ENCODE data around the gene KRTAP1-3.

KRTAP1-3 gene

DNA sequence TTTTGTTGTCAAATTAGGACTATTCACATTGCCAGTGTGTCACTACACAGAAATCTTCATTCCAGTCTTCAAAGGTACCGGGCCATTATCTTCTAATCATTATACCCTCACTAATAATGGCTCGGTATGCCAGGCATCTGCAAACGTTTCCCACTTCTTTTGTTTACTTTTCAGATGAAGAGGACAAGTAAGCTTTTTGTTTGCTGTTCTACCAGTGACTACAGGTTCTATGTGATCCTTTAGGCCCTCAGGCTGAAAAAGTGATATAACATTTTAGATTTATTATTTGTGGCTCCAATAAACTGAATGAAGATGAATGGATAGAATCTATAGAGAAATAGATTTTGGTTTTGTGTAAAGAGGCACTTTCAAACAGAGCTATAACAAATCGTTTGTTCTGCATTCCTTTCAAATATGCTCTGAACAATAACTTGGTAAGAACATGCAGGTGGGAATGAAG is 25.3 kb downstream of the KRTAP1-3 start:
- peak; percentile 54 for DNase-seq

- DNase-seq: peak; percentile 51
These were observed 25.9 kb downstream of the KRTAP1-3 start, which contains the start of gene KRTAP3-1 for GRCh38 chr17:41008811-41009210. Gene KRTAP3-1, minus strand, starts transcription at chr17:41009128. Its CDS starts 54 bp downstream, at chr17:41009074.

GRCh38 chr17:41004397-41004796 is 30.3 kb downstream of the KRTAP1-3 start:
- peak; percentile 40 for DNase-seq

- DNase-seq: no peak
These were observed 30.7 kb downstream of the KRTAP1-3 start for GRCh38 chr17:41003926-41004325.

DNA sequence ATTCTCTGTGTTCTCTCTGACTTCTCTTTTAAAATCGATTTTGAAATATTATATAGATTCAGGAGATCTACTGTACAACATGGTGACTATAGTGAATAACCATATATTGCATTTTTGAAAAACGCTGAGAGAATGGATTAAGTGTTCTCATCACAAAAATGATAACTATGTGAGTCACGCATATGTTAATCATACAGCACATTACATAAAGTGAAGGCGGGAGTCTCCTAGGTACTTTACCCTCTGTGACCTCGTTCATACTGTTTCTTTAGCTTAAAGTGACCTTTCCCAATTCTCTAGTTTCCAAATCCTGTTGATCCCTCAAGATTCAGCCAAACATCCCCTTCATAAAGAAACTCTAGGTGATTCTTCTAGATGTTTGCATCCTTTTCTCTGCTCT is 31.9 kb downstream of the KRTAP1-3 start:
- DNase-seq: no peak

DNA sequence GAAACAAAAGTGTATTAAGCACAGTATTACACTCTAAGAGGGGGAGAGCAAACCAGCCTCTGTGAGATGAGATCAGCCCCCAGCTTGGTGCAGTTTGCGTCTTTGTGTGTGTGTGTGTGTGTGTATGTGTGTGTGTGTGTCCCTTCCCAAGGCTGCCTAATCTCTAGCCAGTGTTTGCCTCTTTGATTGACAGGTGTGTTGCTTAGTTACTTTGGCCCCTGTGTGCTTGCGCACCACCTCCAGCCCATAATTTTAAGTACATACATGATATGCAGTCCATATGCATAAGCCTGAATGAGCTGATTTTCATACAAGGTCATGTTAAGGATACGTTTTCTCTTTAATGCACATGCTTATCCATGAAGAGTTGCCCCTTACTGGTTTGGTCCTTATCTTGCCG is 32.9 kb downstream of the KRTAP1-3 start:
- DNase-seq: no peak

- peak; percentile 35 for DNase-seq
These were observed 35.1 kb downstream of the KRTAP1-3 start, which contains the start of gene KRTAP3-2 for GRCh38 chr17:40999563-40999962. Gene KRTAP3-2, minus strand, starts transcription at chr17:40999906. Its CDS starts 53 bp downstream, at chr17:40999853.

- DNase-seq: peak; percentile 14
These were observed 37.3 kb downstream of the KRTAP1-3 start for GRCh38 chr17:40997361-40997760.

GRCh38 chr17:40996829-40997228 is 37.8 kb downstream of the KRTAP1-3 start:
- no peak for DNase-seq

DNA sequence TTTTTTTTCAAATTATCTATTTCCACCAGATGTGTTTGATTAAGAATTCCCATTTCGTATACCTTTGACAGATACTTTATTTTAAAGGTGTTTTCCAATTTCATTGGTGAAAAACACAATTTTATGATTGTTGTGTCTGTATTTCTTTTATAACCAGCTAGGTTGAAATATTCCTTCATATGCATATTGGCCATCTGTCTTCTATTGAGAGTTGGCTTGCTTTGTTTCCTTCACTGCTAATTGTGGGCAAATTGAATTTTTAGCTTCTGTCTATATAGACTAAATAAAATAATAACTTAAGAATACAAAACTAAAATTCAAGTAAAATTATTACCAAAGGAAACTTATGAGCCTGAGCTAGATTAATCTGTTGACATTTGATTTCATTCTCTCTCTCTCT is 39.6 kb downstream of the KRTAP1-3 start:
- no peak for DNase-seq

DNA sequence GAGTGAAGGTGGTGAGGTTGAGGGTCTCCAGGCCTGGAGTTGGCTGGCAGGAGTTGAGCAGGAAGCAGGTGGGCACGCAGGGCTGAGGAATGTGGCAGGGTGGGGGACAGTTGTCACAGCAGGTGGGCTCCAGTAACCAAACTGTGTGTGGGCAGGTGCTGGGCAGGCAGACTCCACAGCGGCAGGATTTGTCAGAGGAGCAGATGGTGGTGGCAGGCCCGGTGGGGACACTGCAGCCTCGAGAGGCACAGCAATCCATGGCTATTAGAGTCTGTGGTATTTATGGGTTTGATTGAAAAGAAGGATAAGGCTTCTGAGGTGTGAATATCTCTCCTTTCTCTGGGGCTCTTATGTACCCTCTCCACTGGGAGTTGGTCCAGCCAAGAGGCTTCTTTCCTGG is 40.8 kb downstream of the KRTAP1-3 start, which contains the start of gene KRTAP3-3:
Gene KRTAP3-3, minus strand, starts transcription at position 326 of the 400 bp plus-strand sequence. Its CDS starts 67 bp downstream, at position 259.
- DNase-seq: peak; percentile 87

DNA sequence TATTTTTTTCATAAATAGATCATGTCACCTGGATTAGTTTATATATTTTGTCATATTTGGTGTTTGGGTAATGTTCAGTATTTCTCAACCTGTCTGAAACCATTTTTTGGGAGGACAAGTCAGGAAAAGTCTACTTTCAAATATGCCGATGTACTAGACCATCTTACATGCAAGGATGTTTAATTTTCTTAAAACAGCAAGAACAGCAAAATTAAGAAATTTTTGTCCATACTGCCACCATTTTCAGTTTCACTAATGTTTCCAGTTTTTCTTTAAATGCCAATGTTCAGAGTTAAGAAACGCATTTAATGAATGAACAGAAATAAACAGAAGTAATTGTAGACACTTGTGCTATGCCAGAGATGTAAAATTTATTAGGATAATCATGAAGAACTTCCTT is 41.6 kb downstream of the KRTAP1-3 start:
- no peak for DNase-seq

DNA sequence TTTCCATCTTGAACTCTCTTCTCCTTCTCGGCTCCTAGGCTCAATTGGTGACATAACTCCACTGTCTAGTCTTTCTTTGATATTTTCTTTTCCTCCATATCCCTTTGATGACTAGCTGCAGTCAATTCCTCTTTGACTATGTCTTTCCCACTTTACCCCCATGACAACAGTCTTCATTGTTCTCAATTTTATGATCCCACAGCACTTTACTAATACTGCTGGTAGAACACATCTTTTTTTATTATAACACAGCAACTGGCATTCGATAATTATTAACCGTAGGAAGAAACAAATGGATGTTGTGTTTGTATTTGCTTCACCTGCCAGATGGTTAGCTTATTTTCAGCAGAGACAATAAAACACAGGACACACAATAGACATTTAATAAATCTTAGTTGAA is 42.0 kb downstream of the KRTAP1-3 start:
- DNase-seq: peak; percentile 6

DNA sequence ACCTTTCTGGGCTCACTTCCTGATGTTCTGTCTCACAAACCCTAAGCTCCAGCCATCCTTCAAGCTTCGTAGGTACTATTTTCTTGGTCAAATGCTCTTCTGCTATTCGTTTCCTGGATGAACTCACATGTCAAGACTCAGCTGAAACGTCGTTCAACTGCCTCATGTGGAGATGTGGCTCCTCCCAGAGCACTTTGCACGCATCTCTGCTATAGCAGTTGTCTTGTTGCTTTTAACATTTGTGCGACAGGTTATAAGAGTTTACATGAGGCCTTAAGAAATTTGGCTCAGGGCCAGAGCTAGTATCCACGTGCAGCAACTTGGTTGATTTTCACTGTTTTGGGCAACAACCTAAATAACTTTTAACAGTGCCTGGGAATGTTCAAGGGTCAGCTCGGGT is 47.8 kb downstream of the KRTAP1-3 start:
- DNase-seq: no peak

GRCh38 chr17:40984226-40984625 is 50.4 kb downstream of the KRTAP1-3 start, which contains the start of gene KRT40:
Gene KRT40, minus strand, starts transcription at chr17:40984326. Its CDS starts 53 bp downstream, at chr17:40984273.
- DNase-seq: no peak

Data from NCI-H69 (cell line).